ENCODE results near the gene CHAD. TPM values are rescaled to one million over a fixed set of nuclear protein-coding genes. Genes with fewer than 3 reads are reported as not detected.

Gene CHAD
- total and polyA plus RNA-seq, 2 of the 13 experiments (the other 11 are each of a cell fraction or from before 2014, with no cell fraction given): 1.4 TPM; not detected in 1

- TF ChIP-seq THRA (CRISPR knock-in tag; IDR thresholded peaks at IDR 0.05; ENCODE audit: borderline replicate concordance): peak; percentile 86
- no peak for TF ChIP-seq ZNF570 (CRISPR knock-in tag; IDR thresholded peaks at IDR 0.05; ENCODE audit: borderline replicate concordance)
- no peak for TF ChIP-seq ARNT2 (CRISPR knock-in tag; IDR thresholded peaks at IDR 0.05; ENCODE audit: low read depth)
- no peak for TF ChIP-seq THAP8 (CRISPR knock-in tag; IDR thresholded peaks at IDR 0.05; ENCODE audit: borderline replicate concordance)
- TF ChIP-seq ZNF83 (CRISPR knock-in tag; IDR thresholded peaks at IDR 0.05; ENCODE audit: borderline replicate concordance): no peak; the same call in 1 of the 2 replicates
- TF ChIP-seq SMAD1 (CRISPR knock-in tag; IDR thresholded peaks at IDR 0.05; ENCODE audit: borderline replicate concordance, low read depth): peak; percentile 81; the same call in 1 of the 2 replicates
- no peak for TF ChIP-seq MTERF4 (CRISPR knock-in tag; IDR thresholded peaks at IDR 0.05)
- TF ChIP-seq TOPORS (CRISPR knock-in tag; IDR thresholded peaks at IDR 0.05): no peak
- no peak for TF ChIP-seq HNRNPL (IDR thresholded peaks at IDR 0.05; ENCODE audit: low read depth, low read length)
- TF ChIP-seq ZNF816 (CRISPR knock-in tag; IDR thresholded peaks at IDR 0.05; ENCODE audit: borderline replicate concordance): no peak
- TF ChIP-seq ZNF639 (CRISPR knock-in tag; conservative IDR thresholded peaks at IDR 0.05): peak; percentile 78
- peak; percentile 66 for TF ChIP-seq XRCC5 (optimal IDR thresholded peaks at IDR 0.05; ENCODE audit: low read length)
- peak; percentile 76; the same call in 1 of the 2 replicates for TF ChIP-seq ZNF34 (CRISPR knock-in tag; IDR thresholded peaks at IDR 0.05; ENCODE audit: borderline replicate concordance)
- peak; percentile 47; the same call in 1 of the 2 replicates for TF ChIP-seq ZFP91 (CRISPR knock-in tag; IDR thresholded peaks at IDR 0.05; ENCODE audit: borderline replicate concordance)
- no peak for TF ChIP-seq ZNF883 (CRISPR knock-in tag; IDR thresholded peaks at IDR 0.05; ENCODE audit: not compliant biosample characterization)
- peak; percentile 75; the same call in 1 of the 2 replicates for TF ChIP-seq ZNF580 (CRISPR knock-in tag; IDR thresholded peaks at IDR 0.05; ENCODE audit: borderline replicate concordance, low read depth)
- peak; percentile 89 for TF ChIP-seq ZNF136 (CRISPR knock-in tag; IDR thresholded peaks at IDR 0.05; ENCODE audit: low read depth)
- TF ChIP-seq GATAD2A (CRISPR knock-in tag; IDR thresholded peaks at IDR 0.05): peak; percentile 99
These were observed 39.8 kb downstream of the CHAD start (continued) for GRCh38 chr17:50428831-50429424.
